Measurements from ENCODE around the gene CCDC171. TPM values are rescaled to one million over a fixed set of nuclear protein-coding genes. Genes with fewer than 3 reads are reported as not detected.

The CCDC171 gene
- total RNA-seq, 4 donors from 2014 or later: 1.1 to 5.1 (median 3.6) TPM

DNA sequence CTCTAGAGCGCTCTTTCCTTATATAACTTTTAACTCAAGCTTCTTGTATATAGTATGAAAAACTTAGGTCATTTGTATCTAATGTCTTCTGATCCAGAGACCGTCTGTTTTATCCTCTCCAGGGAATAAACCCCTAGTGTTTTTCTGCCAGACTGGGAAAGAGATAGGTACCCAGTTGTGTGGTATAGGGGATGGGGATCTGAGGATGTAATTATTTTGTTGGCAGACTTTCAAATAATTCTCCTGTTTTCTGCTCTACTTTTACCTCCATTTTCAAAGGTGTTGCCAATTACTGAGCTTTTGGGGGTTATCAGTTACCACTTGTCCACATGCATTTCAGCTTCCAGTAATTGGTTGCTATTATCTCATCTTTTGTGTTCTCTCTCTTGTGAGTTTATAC lies 17.9 kb downstream of the CCDC171 start:
- no peak for DNase-seq
- H3K9me3 ChIP-seq: no peaks in the 10 kb centered on the region
- intact Hi-C loops (cut with DNase I; ENCODE audit: low total_unique reads) (no loop called here), in situ Hi-C loops (cut with MboI; ENCODE audit: low pct_ligation_motif_present in 1 of 4, low pct_unique_long_range_greater_than_20kb in 1 of 4, low sequenced_read_pairs in 3 of 4) (no loop called here)
- H3K4me1 ChIP-seq: no peaks in the 10 kb centered on the region
- no peaks in the 10 kb centered on the region for H3K36me3 ChIP-seq
- no peak overlapping the region for H3K4me3 ChIP-seq
- H3K27me3 ChIP-seq: no peaks in the 10 kb centered on the region
- H3K27ac ChIP-seq: no peak overlapping the region
- WGBS, 2 donors (ENCODE audit: low coverage in 1 of 2): 87 to 100% methylated on average over 2 of the region's 2 CpGs
- no peak for TF ChIP-seq POLR2AphosphoS5 (IDR thresholded peaks at IDR 0.05)
- no peak for TF ChIP-seq EP300 (IDR thresholded peaks at IDR 0.05; ENCODE audit: low read depth)
- TF ChIP-seq CTCF (IDR thresholded peaks at IDR 0.05): no peak
- no peak for TF ChIP-seq POLR2A (IDR thresholded peaks at IDR 0.05)

- intact Hi-C loops (cut with DNase I; ENCODE audit: low total_unique reads) (no loop called here), in situ Hi-C loops (cut with MboI; ENCODE audit: low pct_ligation_motif_present in 1 of 4, low pct_unique_long_range_greater_than_20kb in 1 of 4, low sequenced_read_pairs in 3 of 4) (no loop called here)
- H3K9me3 ChIP-seq: no peaks in the 10 kb centered on the region
- H3K27ac ChIP-seq: no peak overlapping the region
- H3K36me3 ChIP-seq: no peaks in the 10 kb centered on the region
- DNase-seq: no peak
- H3K27me3 ChIP-seq: no peaks in the 10 kb centered on the region
- no peaks in the 10 kb centered on the region for H3K4me1 ChIP-seq
- 95 to 100% methylated on average over 1 of the region's 1 CpG for WGBS, 2 donors (ENCODE audit: low coverage in 1 of 2)
- H3K4me3 ChIP-seq: no peak overlapping the region
- TF ChIP-seq POLR2A (IDR thresholded peaks at IDR 0.05): no peak
- TF ChIP-seq POLR2AphosphoS5 (IDR thresholded peaks at IDR 0.05): no peak
- no peak for TF ChIP-seq CTCF (IDR thresholded peaks at IDR 0.05)
- TF ChIP-seq EP300 (IDR thresholded peaks at IDR 0.05; ENCODE audit: low read depth): no peak
These were observed 19.4 kb downstream of the CCDC171 start for GRCh38 chr9:15572200-15572770.

- Histone ChIP-seq H3K27me3 (no peaks in the 10 kb centered on the region), H3K36me3 (no peaks in the 10 kb centered on the region), H3K4me1 (no peaks in the 10 kb centered on the region), H3K4me3 (no peak overlapping the region), H3K9me3 (no peaks in the 10 kb centered on the region), H3K27ac (no peak overlapping the region)
- intact Hi-C loops (cut with DNase I; ENCODE audit: low total_unique reads): loop anchor here (5.0 kb wide), 1 partner anchor 574 kb away; no protein-coding TSS in a partner anchor
- in situ Hi-C loops (cut with MboI; ENCODE audit: low pct_ligation_motif_present in 1 of 4, low pct_unique_long_range_greater_than_20kb in 1 of 4, low sequenced_read_pairs in 3 of 4): no loop called here
- no peak for DNase-seq
- TF ChIP-seq POLR2A (IDR thresholded peaks at IDR 0.05): no peak
- TF ChIP-seq EP300 (IDR thresholded peaks at IDR 0.05; ENCODE audit: low read depth): no peak
- no peak for TF ChIP-seq CTCF (IDR thresholded peaks at IDR 0.05)
- TF ChIP-seq POLR2AphosphoS5 (IDR thresholded peaks at IDR 0.05): no peak
- WGBS, 2 donors (ENCODE audit: low coverage in 1 of 2): 75 to 78% methylated on average over 7 to 8 of the region's 8 CpGs
These were observed 23.7 kb downstream of the CCDC171 start for GRCh38 chr9:15576350-15577050.

GRCh38 chr9:15578714-15579113 lies 25.9 kb downstream of the CCDC171 start:
- WGBS, 2 donors (ENCODE audit: low coverage in 1 of 2): 83 to 89% methylated on average over 6 of the region's 6 CpGs
- in situ Hi-C loops (cut with MboI; ENCODE audit: low pct_ligation_motif_present in 1 of 4, low pct_unique_long_range_greater_than_20kb in 1 of 4, low sequenced_read_pairs in 3 of 4) (no loop called here), intact Hi-C loops (cut with DNase I; ENCODE audit: low total_unique reads) (loop anchor here (5.0 kb wide), 1 partner anchor 576 kb away; no protein-coding TSS in a partner anchor)
- no peaks in the 10 kb centered on the region for H3K36me3 ChIP-seq
- no peak overlapping the region for H3K27ac ChIP-seq
- no peak for DNase-seq
- no peak overlapping the region for H3K4me3 ChIP-seq
- no peaks in the 10 kb centered on the region for H3K27me3 ChIP-seq
- H3K9me3 ChIP-seq: no peaks in the 10 kb centered on the region
- no peak for TF ChIP-seq EP300 (IDR thresholded peaks at IDR 0.05; ENCODE audit: low read depth)
- TF ChIP-seq POLR2A (IDR thresholded peaks at IDR 0.05): no peak
- TF ChIP-seq CTCF (IDR thresholded peaks at IDR 0.05): no peak
- TF ChIP-seq POLR2AphosphoS5 (IDR thresholded peaks at IDR 0.05): no peak
- H3K4me1 ChIP-seq: no peaks in the 10 kb centered on the region
